Ishikawa (cell line): ENCODE data around the gene SPINK14.

Experiments
- EP300 ChIP-seq: IDR thresholded peaks from 2 replicates; pipeline ENCODE4 v1.6.1; 2012; ENCODE audit warnings: borderline replicate concordance
- MAX ChIP-seq: IDR thresholded peaks from 2 replicates; pipeline ENCODE4 v1.6.1; 2012
- NFIC ChIP-seq: IDR thresholded peaks from 2 replicates; pipeline ENCODE4 v1.6.1; 2012
- RAD21 ChIP-seq: IDR thresholded peaks from 2 replicates; pipeline ENCODE4 v1.6.1; 2012; ENCODE audit warnings: low read depth
- TAF1 ChIP-seq: IDR thresholded peaks from 2 replicates; pipeline ENCODE4 v1.6.1; 2012; ENCODE audit warnings: low read depth, mild to moderate bottlenecking
- YY1 ChIP-seq: IDR thresholded peaks from 2 replicates; pipeline ENCODE4 v1.6.1; 2012; ENCODE audit warnings: low read depth
- ZBTB7A ChIP-seq: IDR thresholded peaks from 2 replicates; pipeline ENCODE4 v1.6.1; 2012; ENCODE audit warnings: low read depth
- TF ChIP-seq, protein P1 (sequence below): IDR thresholded peaks from 2 replicates; pipeline ENCODE4 v1.6.1; 2012; ENCODE audit warnings: low read depth, mild to moderate bottlenecking

DNA sequence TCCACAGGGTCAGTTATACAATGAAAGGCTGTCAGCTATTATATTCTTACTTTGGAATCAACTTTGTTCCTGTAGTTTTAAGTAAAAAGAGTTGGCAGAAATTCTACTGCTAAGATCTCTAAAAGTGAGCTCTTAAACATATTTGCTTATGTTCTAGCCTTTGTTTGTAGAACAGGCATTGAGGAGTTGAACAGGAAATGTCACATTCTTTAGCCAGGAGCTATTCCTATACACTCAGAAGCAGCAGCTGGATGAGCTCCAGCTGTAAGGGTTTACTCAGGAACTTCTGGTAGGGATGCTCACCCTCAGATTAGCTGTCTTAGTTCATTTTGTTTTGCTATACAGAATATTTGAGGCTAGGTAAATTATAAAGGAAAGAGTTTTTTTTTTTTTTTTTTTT lies 22.4 kb upstream of the SPINK14 start:
- TF ChIP-seq RAD21 (no peak), EP300 (no peak), MAX (no peak), YY1 (no peak), ZBTB7A (no peak), TAF1 (no peak), NFIC (no peak)
- TF ChIP-seq, protein P1, sequence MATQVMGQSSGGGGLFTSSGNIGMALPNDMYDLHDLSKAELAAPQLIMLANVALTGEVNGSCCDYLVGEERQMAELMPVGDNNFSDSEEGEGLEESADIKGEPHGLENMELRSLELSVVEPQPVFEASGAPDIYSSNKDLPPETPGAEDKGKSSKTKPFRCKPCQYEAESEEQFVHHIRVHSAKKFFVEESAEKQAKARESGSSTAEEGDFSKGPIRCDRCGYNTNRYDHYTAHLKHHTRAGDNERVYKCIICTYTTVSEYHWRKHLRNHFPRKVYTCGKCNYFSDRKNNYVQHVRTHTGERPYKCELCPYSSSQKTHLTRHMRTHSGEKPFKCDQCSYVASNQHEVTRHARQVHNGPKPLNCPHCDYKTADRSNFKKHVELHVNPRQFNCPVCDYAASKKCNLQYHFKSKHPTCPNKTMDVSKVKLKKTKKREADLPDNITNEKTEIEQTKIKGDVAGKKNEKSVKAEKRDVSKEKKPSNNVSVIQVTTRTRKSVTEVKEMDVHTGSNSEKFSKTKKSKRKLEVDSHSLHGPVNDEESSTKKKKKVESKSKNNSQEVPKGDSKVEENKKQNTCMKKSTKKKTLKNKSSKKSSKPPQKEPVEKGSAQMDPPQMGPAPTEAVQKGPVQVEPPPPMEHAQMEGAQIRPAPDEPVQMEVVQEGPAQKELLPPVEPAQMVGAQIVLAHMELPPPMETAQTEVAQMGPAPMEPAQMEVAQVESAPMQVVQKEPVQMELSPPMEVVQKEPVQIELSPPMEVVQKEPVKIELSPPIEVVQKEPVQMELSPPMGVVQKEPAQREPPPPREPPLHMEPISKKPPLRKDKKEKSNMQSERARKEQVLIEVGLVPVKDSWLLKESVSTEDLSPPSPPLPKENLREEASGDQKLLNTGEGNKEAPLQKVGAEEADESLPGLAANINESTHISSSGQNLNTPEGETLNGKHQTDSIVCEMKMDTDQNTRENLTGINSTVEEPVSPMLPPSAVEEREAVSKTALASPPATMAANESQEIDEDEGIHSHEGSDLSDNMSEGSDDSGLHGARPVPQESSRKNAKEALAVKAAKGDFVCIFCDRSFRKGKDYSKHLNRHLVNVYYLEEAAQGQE, result no peak
